Caco-2 (cell line): ENCODE measurements around the gene ZNF648. TPM values are rescaled to one million over a fixed set of nuclear protein-coding genes. Genes with fewer than 3 reads are reported as not detected.
"Not testable (repeated sequence)": the region's sequence is repeated elsewhere in the genome, so short reads cannot be mapped to it uniquely, and the experiment has no call there.

Experiments used
- BruUV-seq: library from RNA; stranded (reverse); fragments of 400-500 nt; replicated peaks from 2 replicates; lab custom pipeline; 2021; lab: Mats Ljungman, UMichigan
- CTCF ChIA-PET: fragments of 300-600 bp; sonication (Branson Sonifier 250); formaldehyde crosslinking; loops from one replicate; lab custom pipeline; 2022; ENCODE audit warnings: antibody characterized with exemption; lab: Charles Lee
- POLR2A ChIA-PET: fragments of 300-600 bp; sonication (Branson Sonifier 250); formaldehyde crosslinking; loops from one replicate; lab custom pipeline; 2022; ENCODE audit warnings: antibody characterized with exemption; lab: Charles Lee
- DNase-seq, 2 experiments: peaks; one replicate each; pipeline versions ENCODE4 v3.0.0 to v3.0.0-alpha.2; 2020 to 2022
- H3K27me3 ChIP-seq: replicated peaks from 2 replicates; pipeline ENCODE4 v1.6.0; 2011; ENCODE audit warnings: low read length; ENCODE audit not compliant: control insufficient read depth, insufficient read depth
- H3K36me3 ChIP-seq: 2 replicates; pipeline ENCODE4 v1.5.1; 2011; ENCODE audit warnings: low read length; ENCODE audit not compliant: control insufficient read depth, insufficient read depth
- H3K4me1 ChIP-seq: fragments of 250-450 bp; sonication (Bioruptor Pico); 2 replicates; pipeline ENCODE4 v1.5.1; 2020; ENCODE audit warnings: mild to moderate bottlenecking
- H3K4me3 ChIP-seq: 2 replicates; pipeline ENCODE4 v1.5.1; 2011; ENCODE audit warnings: low read depth, mild to moderate bottlenecking, control low read depth, low read length
- H3K9me3 ChIP-seq: fragments of 250-450 bp; sonication (Bioruptor Pico); 2 replicates; pipeline ENCODE4 v1.5.1; 2020; ENCODE audit warnings: mild to moderate bottlenecking, moderate library complexity
- H3K27ac Mint-ChIP-seq: one replicate; pipeline ENCODE4 v1.8.0; 2022; ENCODE audit warnings: mixed read lengths; ENCODE audit not compliant: unreplicated experiment
- H3K27me3 Mint-ChIP-seq: one replicate; pipeline ENCODE4 v1.8.0; 2022; ENCODE audit warnings: mixed read lengths; ENCODE audit not compliant: insufficient read depth, unreplicated experiment
- H3K36me3 Mint-ChIP-seq: one replicate; pipeline ENCODE4 v1.8.0; 2022; ENCODE audit warnings: mild to moderate bottlenecking, mixed read lengths; ENCODE audit not compliant: insufficient read depth, unreplicated experiment
- H3K4me1 Mint-ChIP-seq: one replicate; pipeline ENCODE4 v1.8.0; 2022; ENCODE audit warnings: low read depth, mixed read lengths; ENCODE audit not compliant: unreplicated experiment
- H3K4me3 Mint-ChIP-seq: one replicate; pipeline ENCODE4 v1.8.0; 2022; ENCODE audit warnings: mild to moderate bottlenecking, moderate library complexity, mixed read lengths; ENCODE audit not compliant: unreplicated experiment
- H3K9me3 Mint-ChIP-seq: one replicate; pipeline ENCODE4 v1.8.0; 2022; ENCODE audit warnings: mixed read lengths; ENCODE audit not compliant: unreplicated experiment
- intact Hi-C: fragments of 100-400 bp; cut with micrococcal nuclease; formaldehyde crosslinking; loops from one replicate; pipeline ENCODE4 v1.10.0; 2022; ENCODE audit not compliant: unreplicated experiment
- total RNA-seq: library from RNA; stranded (reverse); gene quantifications from 2 replicates; pipeline ENCODE4 v1.2.3, GENCODE V29; 2022
- TF ChIP-seq, protein P1 (sequence below), 2 experiments: fragments of 200-600 bp in 1 of 2; IDR thresholded peaks; 1 replicate in 1 of 2; 2 replicates in 1 of 2; pipeline versions ENCODE4 v1.5.1 to v1.8.0; 2011 to 2022; ENCODE audit warnings: antibody characterized with exemption in 1 of 2, control low read depth in 1 of 2, inconsistent platforms in 1 of 2, low read depth in 1 of 2, low read length in 1 of 2, mild to moderate bottlenecking in 1 of 2, moderate library complexity in 1 of 2; ENCODE audit not compliant: insufficient read depth in 1 of 2, severe bottlenecking in 1 of 2, unreplicated experiment in 1 of 2

ZNF648 gene
- total RNA-seq, 1 experiment from 2014 or later: not detected

DNA sequence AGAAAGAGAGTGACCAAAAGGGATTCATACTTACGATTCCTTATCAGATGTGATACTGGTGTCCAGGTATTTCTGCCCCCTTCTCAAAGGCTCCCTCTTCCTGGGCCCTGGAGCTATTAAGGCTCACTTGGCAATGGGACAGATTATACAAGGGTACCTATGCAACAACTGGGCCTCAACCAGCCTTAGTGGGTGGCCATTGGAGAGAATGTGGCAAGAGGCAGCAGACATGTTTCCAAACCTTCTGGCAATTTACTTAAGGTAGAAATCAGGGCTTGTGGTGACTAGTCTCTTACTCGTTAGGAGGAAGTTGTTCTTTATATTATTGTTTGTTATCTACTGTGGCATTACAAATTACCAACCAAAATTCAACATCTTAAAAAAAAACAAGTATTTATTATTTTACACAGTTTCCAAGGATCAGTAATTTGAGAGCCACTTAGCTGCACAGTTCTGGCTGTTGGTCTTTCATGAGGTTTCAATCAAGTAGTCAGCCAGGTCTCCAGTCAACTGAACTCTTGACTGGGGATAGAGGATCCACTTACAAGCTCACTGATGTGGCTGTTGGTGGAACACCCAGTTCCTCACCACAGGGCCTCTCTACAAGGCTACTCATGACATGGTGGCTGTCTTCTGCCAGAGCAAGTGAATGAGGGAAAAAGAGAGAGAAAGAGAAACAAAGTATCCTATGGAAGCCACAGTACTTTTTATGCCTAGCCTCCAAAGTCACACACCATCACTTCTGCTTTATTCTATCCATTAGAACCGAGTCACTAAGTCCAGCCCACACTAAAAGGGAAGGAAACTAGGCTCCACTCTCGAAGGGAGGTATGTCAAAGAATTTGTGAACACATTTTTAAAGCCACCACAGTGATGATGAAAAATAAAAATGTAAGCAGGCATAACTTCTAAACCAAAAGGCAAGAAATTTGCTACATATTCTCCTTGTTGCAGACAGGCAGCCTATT is 10.7 kb downstream of the ZNF648 start:
- ChIA-PET POLR2A (no interaction called here), CTCF (no interaction called here)
- no peaks in the 10 kb centered on the region for H3K4me1 Mint-ChIP-seq
- Histone ChIP-seq H3K4me3 (no peak overlapping the region), H3K36me3 (no peaks in the 10 kb centered on the region), H3K4me1 (no peaks in the 10 kb centered on the region), H3K9me3 (peaks cover 13% of the 10 kb centered on the region), H3K27me3 (no peaks in the 10 kb centered on the region)
- TF ChIP-seq, protein P1, sequence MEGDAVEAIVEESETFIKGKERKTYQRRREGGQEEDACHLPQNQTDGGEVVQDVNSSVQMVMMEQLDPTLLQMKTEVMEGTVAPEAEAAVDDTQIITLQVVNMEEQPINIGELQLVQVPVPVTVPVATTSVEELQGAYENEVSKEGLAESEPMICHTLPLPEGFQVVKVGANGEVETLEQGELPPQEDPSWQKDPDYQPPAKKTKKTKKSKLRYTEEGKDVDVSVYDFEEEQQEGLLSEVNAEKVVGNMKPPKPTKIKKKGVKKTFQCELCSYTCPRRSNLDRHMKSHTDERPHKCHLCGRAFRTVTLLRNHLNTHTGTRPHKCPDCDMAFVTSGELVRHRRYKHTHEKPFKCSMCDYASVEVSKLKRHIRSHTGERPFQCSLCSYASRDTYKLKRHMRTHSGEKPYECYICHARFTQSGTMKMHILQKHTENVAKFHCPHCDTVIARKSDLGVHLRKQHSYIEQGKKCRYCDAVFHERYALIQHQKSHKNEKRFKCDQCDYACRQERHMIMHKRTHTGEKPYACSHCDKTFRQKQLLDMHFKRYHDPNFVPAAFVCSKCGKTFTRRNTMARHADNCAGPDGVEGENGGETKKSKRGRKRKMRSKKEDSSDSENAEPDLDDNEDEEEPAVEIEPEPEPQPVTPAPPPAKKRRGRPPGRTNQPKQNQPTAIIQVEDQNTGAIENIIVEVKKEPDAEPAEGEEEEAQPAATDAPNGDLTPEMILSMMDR (IDR thresholded peaks at IDR 0.05; ENCODE audit: insufficient read depth in 1 of 2, low read depth in 1 of 2, low read length in 1 of 2, severe bottlenecking in 1 of 2, unreplicated experiment in 1 of 2): no peak
- H3K36me3 Mint-ChIP-seq: peaks cover 6% of the 10 kb centered on the region
- no peak overlapping the region for H3K4me3 Mint-ChIP-seq
- no TSS peak for BruUV-seq
- H3K27ac Mint-ChIP-seq: no peak overlapping the region
- DNase-seq: no peak
- H3K27me3 Mint-ChIP-seq: no peaks in the 10 kb centered on the region
- intact Hi-C loops: no loop called here
- H3K9me3 Mint-ChIP-seq: peaks cover 14% of the 10 kb centered on the region

DNA sequence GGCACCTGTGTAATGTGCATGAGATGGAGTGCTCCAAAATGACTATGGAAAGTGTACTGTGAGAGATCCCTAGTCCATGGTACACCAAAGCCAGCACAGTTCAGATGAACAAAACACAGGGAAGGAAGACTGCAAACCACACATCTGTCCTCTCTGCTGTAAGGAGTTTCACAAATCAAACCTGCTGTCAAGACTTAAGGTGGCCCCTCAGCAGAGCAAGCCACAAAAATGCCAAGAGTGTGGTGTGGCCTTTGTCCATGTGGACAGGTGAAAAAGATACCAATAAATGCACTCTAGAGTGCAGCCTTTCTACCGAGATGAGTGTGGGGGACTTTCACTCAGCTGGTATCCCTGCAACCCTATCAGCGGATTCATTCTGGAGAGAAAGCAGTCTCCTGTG is 12.9 kb downstream of the ZNF648 start:
- H3K36me3 Mint-ChIP-seq: peaks cover 11% of the 10 kb centered on the region
- intact Hi-C loops: no loop called here
- POLR2A ChIA-PET: no interaction called here
- H3K27me3 Mint-ChIP-seq: no peaks in the 10 kb centered on the region
- CTCF ChIA-PET: no interaction called here
- H3K9me3 Mint-ChIP-seq: peaks cover 23% of the 10 kb centered on the region
- Histone ChIP-seq H3K9me3 (peaks cover 21% of the 10 kb centered on the region), H3K4me1 (no peaks in the 10 kb centered on the region), H3K27me3 (no peaks in the 10 kb centered on the region), H3K4me3 (no peak overlapping the region), H3K36me3 (no peaks in the 10 kb centered on the region)
- H3K27ac Mint-ChIP-seq: no peak overlapping the region
- no peak overlapping the region for H3K4me3 Mint-ChIP-seq
- TF ChIP-seq, protein P1 (IDR thresholded peaks at IDR 0.05; ENCODE audit: insufficient read depth in 1 of 2, low read depth in 1 of 2, low read length in 1 of 2, severe bottlenecking in 1 of 2, unreplicated experiment in 1 of 2): no peak
- no peaks in the 10 kb centered on the region for H3K4me1 Mint-ChIP-seq
- BruUV-seq: no TSS peak
- no peak for DNase-seq

DNA sequence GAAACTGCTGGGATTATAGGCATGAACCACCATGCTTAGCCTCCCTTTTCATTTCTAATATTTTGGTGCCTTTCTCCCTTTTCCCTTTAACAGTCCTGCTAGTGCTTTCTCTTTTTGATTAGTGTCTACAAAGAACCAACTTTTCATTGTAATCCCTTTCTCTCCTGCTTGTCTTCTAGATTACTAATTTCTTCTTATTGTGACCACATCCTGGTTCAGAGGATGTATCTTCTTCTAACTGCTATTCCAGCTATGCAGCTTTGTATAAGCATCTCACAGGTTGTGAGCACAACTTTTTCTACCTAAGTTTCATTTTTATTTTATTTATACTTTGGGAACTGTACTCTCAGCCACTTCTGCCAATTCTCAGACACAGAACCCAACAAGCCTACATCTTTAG is 14.7 kb downstream of the ZNF648 start:
- H3K27ac Mint-ChIP-seq: no peak overlapping the region
- Histone ChIP-seq H3K9me3 (peaks cover 21% of the 10 kb centered on the region), H3K4me3 (no peak overlapping the region), H3K4me1 (no peaks in the 10 kb centered on the region), H3K36me3 (no peaks in the 10 kb centered on the region), H3K27me3 (no peaks in the 10 kb centered on the region)
- peaks cover 15% of the 10 kb centered on the region for H3K36me3 Mint-ChIP-seq
- ChIA-PET POLR2A (no interaction called here), CTCF (no interaction called here)
- H3K4me1 Mint-ChIP-seq: no peaks in the 10 kb centered on the region
- DNase-seq: no peak
- no peak overlapping the region for H3K4me3 Mint-ChIP-seq
- no TSS peak for BruUV-seq
- H3K27me3 Mint-ChIP-seq: no peaks in the 10 kb centered on the region
- intact Hi-C loops: no loop called here
- peaks cover 40% of the 10 kb centered on the region for H3K9me3 Mint-ChIP-seq
- TF ChIP-seq, protein P1 (IDR thresholded peaks at IDR 0.05; ENCODE audit: insufficient read depth in 1 of 2, low read depth in 1 of 2, low read length in 1 of 2, severe bottlenecking in 1 of 2, unreplicated experiment in 1 of 2): no peak

DNA sequence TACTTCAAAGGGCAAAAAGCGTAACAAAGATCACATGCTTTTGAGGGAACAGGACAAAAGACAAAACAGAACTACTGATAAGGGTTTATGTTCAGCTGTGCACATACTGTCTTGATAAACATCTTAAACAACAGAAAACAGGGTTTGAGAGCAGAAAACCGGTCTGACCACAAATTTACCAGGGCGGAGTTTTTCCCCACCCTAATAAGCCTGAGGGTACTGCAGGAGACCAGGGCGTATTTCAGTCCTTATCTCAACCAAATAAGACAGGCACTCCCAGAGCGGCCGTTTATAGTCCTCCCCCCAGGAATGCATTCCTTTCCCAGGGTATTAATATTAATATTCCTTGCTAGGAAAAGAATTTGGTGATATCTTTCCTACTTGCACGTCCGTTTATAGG is 16.0 kb downstream of the ZNF648 start:
- H3K27me3 Mint-ChIP-seq, intact Hi-C loops, H3K27ac Mint-ChIP-seq, H3K4me1 ChIP-seq, H3K36me3 ChIP-seq, H3K27me3 ChIP-seq, CTCF ChIA-PET, H3K4me1 Mint-ChIP-seq, BruUV-seq, H3K4me3 ChIP-seq, H3K4me3 Mint-ChIP-seq: not testable (repeated sequence)
- peak in 1 of 2 experiments; percentile 34 for DNase-seq
- peaks cover 17% of the 10 kb centered on the region for H3K36me3 Mint-ChIP-seq
- POLR2A ChIA-PET: interaction anchor here (0.6 kb wide), 1 partner anchor 16 kb away, joined by 4 read pairs; no protein-coding TSS in a partner anchor
- H3K9me3 ChIP-seq: peaks cover 21% of the 10 kb centered on the region
- peaks cover 47% of the 10 kb centered on the region for H3K9me3 Mint-ChIP-seq
